Hepatocyte (in vitro differentiated cells): ENCODE measurements around the gene STIM2. TPM values are rescaled to one million over a fixed set of nuclear protein-coding genes. Genes with fewer than 3 reads are reported as not detected.

Experiments used
- DNase-seq: peaks from one replicate; pipeline ENCODE4 v3.0.0-alpha.2; 2016; ENCODE audit warnings: low spot score
- H2AFZ ChIP-seq: fragments of 200-600 bp; sonication (generic); 2 replicates; pipeline ENCODE4 v1.6.0; 2016; ENCODE audit warnings: antibody characterized with exemption, mild to moderate bottlenecking
- H3K27ac ChIP-seq: fragments of 200-600 bp; sonication (generic); 2 replicates; pipeline ENCODE4 v1.5.1; 2016; ENCODE audit warnings: mild to moderate bottlenecking
- H3K27me3 ChIP-seq: fragments of 200-600 bp; sonication (generic); 2 replicates; pipeline ENCODE4 v1.6.1; 2016
- H3K36me3 ChIP-seq: fragments of 200-600 bp; sonication (generic); replicated peaks from 2 replicates; pipeline ENCODE4 v1.5.1; 2016; ENCODE audit warnings: low read depth; ENCODE audit not compliant: insufficient read depth
- H3K4me1 ChIP-seq: fragments of 200-600 bp; sonication (generic); 2 replicates; pipeline ENCODE4 v1.5.1; 2016; ENCODE audit warnings: mild to moderate bottlenecking, moderate library complexity; ENCODE audit not compliant: insufficient read depth
- H3K4me2 ChIP-seq: fragments of 200-600 bp; sonication (generic); 2 replicates; pipeline ENCODE4 v1.6.0; 2016
- H3K4me3 ChIP-seq: fragments of 200-600 bp; sonication (generic); 2 replicates; pipeline ENCODE4 v1.5.1; 2016; ENCODE audit warnings: mild to moderate bottlenecking
- H3K79me2 ChIP-seq: fragments of 200-600 bp; sonication (generic); 2 replicates; pipeline ENCODE4 v1.6.0; 2017; ENCODE audit warnings: mild to moderate bottlenecking
- H3K9me2 ChIP-seq: fragments of 200-600 bp; sonication (generic); replicated peaks from 2 replicates; pipeline ENCODE4 v1.6.0; 2017; ENCODE audit warnings: mild to moderate bottlenecking; ENCODE audit not compliant: insufficient read depth
- H3K9me3 ChIP-seq: fragments of 200-600 bp; sonication (generic); 2 replicates; pipeline ENCODE4 v1.5.1; 2016; ENCODE audit warnings: low read depth, mild to moderate bottlenecking
- H4K20me1 ChIP-seq: fragments of 200-600 bp; sonication (generic); 2 replicates; pipeline ENCODE4 v1.6.0; 2016; ENCODE audit warnings: mild to moderate bottlenecking; ENCODE audit not compliant: insufficient read depth, poor library complexity, severe bottlenecking
- EZH2 ChIP-seq: fragments of 200-600 bp; sonication (generic); IDR thresholded peaks from 2 replicates; pipeline ENCODE4 v1.6.1; 2016; ENCODE audit warnings: antibody characterized with exemption, mild to moderate bottlenecking, borderline replicate concordance
- EZH2phosphoT487 ChIP-seq: fragments of 200-600 bp; sonication (generic); IDR thresholded peaks from one replicate; pipeline ENCODE4 v1.6.1; 2018; ENCODE audit warnings: antibody characterized with exemption, mild to moderate bottlenecking, low read depth, moderate library complexity; ENCODE audit not compliant: unreplicated experiment, severe bottlenecking
- WGBS: methylation state at CpG from one replicate; pipeline ENCODE4 v1.1.6; 2016; ENCODE audit warnings: low lambda C conversion rate; ENCODE audit errors: missing lambda C conversion rate; 5-methylcytosine and 5-hydroxymethylcytosine counted together
- polyA plus RNA-seq: library from polyadenylated mRNA; unstranded; fragments of >200 nt; fragmentation: Nextera tagmentation; extraction: Ambion mirVana; gene quantifications from 2 replicates; pipeline ENCODE4 v1.2.1, GENCODE V29; 2016
- total RNA-seq: library from RNA; depleted of rRNA; stranded (reverse); fragments of >200 nt; gene quantifications from 2 replicates; pipeline ENCODE4 v1.2.3, GENCODE V29; 2014
- TF ChIP-seq, protein P1 (sequence below): fragments of 200-600 bp; sonication (generic); IDR thresholded peaks from 2 replicates; pipeline ENCODE4 v1.5.1; 2016; ENCODE audit warnings: antibody characterized with exemption, mild to moderate bottlenecking; ENCODE audit not compliant: poor library complexity

Gene STIM2
- total and polyA plus RNA-seq, 2 experiments from 2014 or later: 13.2 to 17.0 TPM

DNA sequence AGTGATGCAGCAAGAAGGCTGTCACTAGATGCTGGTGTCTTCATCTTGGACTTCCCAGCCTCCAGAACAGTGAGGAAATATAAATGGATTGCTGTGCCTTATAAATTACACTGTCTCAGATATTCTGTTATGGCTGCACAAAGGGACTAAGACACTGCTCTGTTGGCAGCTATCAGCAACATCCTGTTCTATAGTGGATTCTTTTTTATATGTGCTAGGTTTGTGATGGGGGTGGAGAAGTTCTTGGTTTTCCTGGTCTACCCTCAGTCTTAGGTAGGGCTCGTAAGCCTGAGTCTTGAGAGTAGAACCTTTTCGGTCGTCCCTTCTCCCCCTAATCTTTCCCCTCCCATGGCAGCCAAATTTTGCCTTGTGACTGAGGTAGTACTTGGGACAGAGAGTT, 17.3 kb downstream of the STIM2 start:
- Histone ChIP-seq H3K79me2 (peaks cover 36% of the 10 kb centered on the region), H2AFZ (no peak overlapping the region), H3K4me1 (no peaks in the 10 kb centered on the region), H3K27me3 (no peaks in the 10 kb centered on the region), H3K9me2 (no peaks in the 10 kb centered on the region), H3K36me3 (no peaks in the 10 kb centered on the region), H3K4me2 (no peak overlapping the region), H3K4me3 (no peak overlapping the region), H3K27ac (no peak overlapping the region), H3K9me3 (no peaks in the 10 kb centered on the region), H4K20me1 (no peaks in the 10 kb centered on the region)
- DNase-seq: no peak
- WGBS: 97% methylated on average over 3 of the region's 3 CpGs
- no peak for TF ChIP-seq EZH2phosphoT487
- TF ChIP-seq, protein P1, sequence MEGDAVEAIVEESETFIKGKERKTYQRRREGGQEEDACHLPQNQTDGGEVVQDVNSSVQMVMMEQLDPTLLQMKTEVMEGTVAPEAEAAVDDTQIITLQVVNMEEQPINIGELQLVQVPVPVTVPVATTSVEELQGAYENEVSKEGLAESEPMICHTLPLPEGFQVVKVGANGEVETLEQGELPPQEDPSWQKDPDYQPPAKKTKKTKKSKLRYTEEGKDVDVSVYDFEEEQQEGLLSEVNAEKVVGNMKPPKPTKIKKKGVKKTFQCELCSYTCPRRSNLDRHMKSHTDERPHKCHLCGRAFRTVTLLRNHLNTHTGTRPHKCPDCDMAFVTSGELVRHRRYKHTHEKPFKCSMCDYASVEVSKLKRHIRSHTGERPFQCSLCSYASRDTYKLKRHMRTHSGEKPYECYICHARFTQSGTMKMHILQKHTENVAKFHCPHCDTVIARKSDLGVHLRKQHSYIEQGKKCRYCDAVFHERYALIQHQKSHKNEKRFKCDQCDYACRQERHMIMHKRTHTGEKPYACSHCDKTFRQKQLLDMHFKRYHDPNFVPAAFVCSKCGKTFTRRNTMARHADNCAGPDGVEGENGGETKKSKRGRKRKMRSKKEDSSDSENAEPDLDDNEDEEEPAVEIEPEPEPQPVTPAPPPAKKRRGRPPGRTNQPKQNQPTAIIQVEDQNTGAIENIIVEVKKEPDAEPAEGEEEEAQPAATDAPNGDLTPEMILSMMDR: no peak

DNA sequence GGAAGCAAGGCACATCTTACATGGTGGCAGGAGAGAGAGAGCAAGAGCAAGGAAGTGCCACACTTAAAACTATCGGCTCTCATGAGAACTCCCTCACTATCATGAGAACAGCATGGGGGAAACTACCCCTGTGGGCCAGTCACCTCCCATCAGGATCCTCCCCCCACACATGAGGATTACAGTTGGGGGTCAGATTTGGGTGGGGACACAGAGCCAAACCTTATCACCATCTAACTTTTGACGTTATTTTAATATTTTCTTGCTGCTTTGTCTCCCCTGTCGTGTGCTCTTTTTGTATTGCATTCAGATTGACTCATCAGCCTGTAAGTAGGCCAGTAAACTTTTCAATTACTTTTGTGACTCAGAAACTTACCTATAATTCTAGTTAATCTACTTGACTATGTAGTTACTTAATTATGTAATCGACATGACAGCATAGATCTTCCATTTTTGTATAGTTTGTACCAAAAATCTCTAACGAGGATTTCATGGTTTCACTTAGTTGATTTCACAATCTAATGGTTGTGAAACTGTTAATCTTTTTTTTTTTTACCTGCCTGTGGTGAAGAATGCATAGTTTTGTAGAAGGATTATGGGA, 18.3 kb downstream of the STIM2 start:
- no peaks in the 10 kb centered on the region for H3K9me3 ChIP-seq
- no peak overlapping the region for H3K4me3 ChIP-seq
- H3K9me2 ChIP-seq: no peaks in the 10 kb centered on the region
- H3K27ac ChIP-seq: no peak overlapping the region
- H3K79me2 ChIP-seq: peaks cover 34% of the 10 kb centered on the region
- no peaks in the 10 kb centered on the region for H3K36me3 ChIP-seq
- no peaks in the 10 kb centered on the region for H4K20me1 ChIP-seq
- no peaks in the 10 kb centered on the region for H3K4me1 ChIP-seq
- H2AFZ ChIP-seq: no peak overlapping the region
- no peak overlapping the region for H3K4me2 ChIP-seq
- 89% methylated on average over 5 of the region's 5 CpGs for WGBS
- H3K27me3 ChIP-seq: no peaks in the 10 kb centered on the region
- DNase-seq: no peak
- no peak for TF ChIP-seq EZH2

DNA sequence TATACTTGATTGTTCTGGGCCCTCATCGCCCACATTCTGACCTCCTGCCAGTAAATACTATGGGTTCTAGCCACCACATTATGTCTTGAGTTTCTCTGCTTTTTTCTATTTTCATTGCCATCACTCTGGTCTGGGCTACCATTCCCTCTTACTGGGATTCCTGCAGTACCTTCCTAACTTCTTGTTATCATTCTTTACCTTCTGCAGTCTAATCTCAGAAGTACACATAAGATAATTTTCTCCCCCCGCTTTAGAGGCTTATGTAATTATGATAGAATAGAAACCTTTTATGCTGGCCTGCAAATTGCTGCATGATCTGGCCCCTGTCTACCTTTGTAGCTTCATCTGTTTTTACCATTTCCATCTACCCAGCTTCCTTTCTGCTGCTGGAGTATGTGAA, 19.2 kb downstream of the STIM2 start:
- H3K36me3 ChIP-seq: no peaks in the 10 kb centered on the region
- 77% methylated on average over 2 of the region's 2 CpGs for WGBS
- no peak overlapping the region for H3K4me2 ChIP-seq
- no peaks in the 10 kb centered on the region for H3K9me3 ChIP-seq
- peaks cover 3% of the 10 kb centered on the region for H3K4me1 ChIP-seq
- H3K27me3 ChIP-seq: no peaks in the 10 kb centered on the region
- H4K20me1 ChIP-seq: no peaks in the 10 kb centered on the region
- no peak for DNase-seq
- TF ChIP-seq EZH2phosphoT487 (no peak), EZH2 (no peak)
- TF ChIP-seq, protein P1: no peak
- no peaks in the 10 kb centered on the region for H3K9me2 ChIP-seq
- peaks cover 35% of the 10 kb centered on the region for H3K79me2 ChIP-seq
- no peak overlapping the region for H3K4me3 ChIP-seq
- no peak overlapping the region for H2AFZ ChIP-seq
- no peak overlapping the region for H3K27ac ChIP-seq

DNA sequence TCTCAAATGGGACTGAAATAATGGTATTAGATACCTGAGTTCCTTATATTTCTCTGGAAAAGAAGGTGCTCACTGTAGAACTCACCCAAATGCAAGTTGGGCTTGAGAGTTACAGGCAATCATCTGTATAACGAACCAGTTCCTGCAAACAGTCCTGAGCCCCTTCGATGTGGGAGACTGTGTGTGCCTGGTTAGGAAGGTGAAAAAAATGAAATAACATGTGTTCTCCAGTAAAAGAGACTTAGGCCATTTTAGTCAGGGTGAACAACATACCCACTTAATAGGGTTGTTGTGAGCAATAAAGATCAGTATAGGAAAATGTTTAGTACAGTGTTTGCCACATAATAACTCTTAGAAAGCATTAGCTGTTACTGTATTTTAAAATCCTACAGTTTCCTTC, 23.4 kb downstream of the STIM2 start:
- H3K79me2 ChIP-seq: peaks cover 41% of the 10 kb centered on the region

More for the DNA sequence above, 23.4 kb downstream of the STIM2 start:
- Histone ChIP-seq H3K36me3 (no peaks in the 10 kb centered on the region), H3K4me2 (peak overlapping the region; percentile 11), H3K9me3 (no peaks in the 10 kb centered on the region), H3K27ac (no peak overlapping the region), H4K20me1 (no peaks in the 10 kb centered on the region), H2AFZ (no peak overlapping the region), H3K4me1 (peaks cover 3% of the 10 kb centered on the region), H3K9me2 (no peaks in the 10 kb centered on the region), H3K27me3 (no peaks in the 10 kb centered on the region), H3K4me3 (no peak overlapping the region)
- TF ChIP-seq EZH2phosphoT487 (no peak), EZH2 (no peak)
- TF ChIP-seq, protein P1: no peak
- WGBS: 86% methylated on average over 2 of the region's 2 CpGs
- no peak for DNase-seq
